Measurements from ENCODE around the gene MAFF. TPM values are rescaled to one million over a fixed set of nuclear protein-coding genes. Genes with fewer than 3 reads are reported as not detected.

The MAFF gene
- total RNA-seq, 2 donors from 2014 or later = 18.0 to 22.2 TPM

GRCh38 chr22:38196791-38197419, 4.9 kb upstream of the MAFF start:
- intact Hi-C loops (cut with DNase I, micrococcal nuclease) = no loop called here
- DNase-seq = no peak
- peak; percentile 19 for ATAC-seq

- ATAC-seq (no peak), DNase-seq (no peak)
- intact Hi-C loops (cut with DNase I, micrococcal nuclease) = no loop called here
These were observed 1.8 kb upstream of the MAFF start for GRCh38 chr22:38199826-38200559.

- intact Hi-C loops (cut with DNase I, micrococcal nuclease) = no loop called here
- no peak for DNase-seq
- no peak for ATAC-seq
These were observed 453 bp upstream of the MAFF start for GRCh38 chr22:38201371-38201710.

GRCh38 chr22:38202437-38203089, 769 bp downstream of the MAFF start:
- ATAC-seq = peak; percentile 61
- intact Hi-C loops (cut with DNase I, micrococcal nuclease) = no loop called here
- DNase-seq = peak; percentile 85 to 88

GRCh38 chr22:38203090-38203810, 1.5 kb downstream of the MAFF start:
- intact Hi-C loops (cut with DNase I, micrococcal nuclease) = no loop called here

GRCh38 chr22:38203855-38204514, 2.2 kb downstream of the MAFF start:
- no peak for DNase-seq
- ATAC-seq = no peak
- intact Hi-C loops (cut with DNase I, micrococcal nuclease) = no loop called here

More at GRCh38 chr22:38203090-38203810, 1.5 kb downstream of the MAFF start:
- ATAC-seq (peak; percentile 63), DNase-seq (peak; percentile 84 to 87)

- DNase-seq (no peak), ATAC-seq (no peak)
- intact Hi-C loops (cut with DNase I, micrococcal nuclease) = no loop called here
These were observed 3.0 kb downstream of the MAFF start for GRCh38 chr22:38204784-38205183.

GRCh38 chr22:38205261-38206128, 3.7 kb downstream of the MAFF start:
- intact Hi-C loops (cut with DNase I, micrococcal nuclease) = no loop called here
- peak; percentile 50 to 67 for DNase-seq
- no peak for ATAC-seq

- DNase-seq = no peak
- no peak for ATAC-seq
- intact Hi-C loops (cut with DNase I, micrococcal nuclease) = no loop called here
These were observed 6.2 kb downstream of the MAFF start for GRCh38 chr22:38207898-38208432.

- DNase-seq (no peak), ATAC-seq (no peak)
- intact Hi-C loops (cut with DNase I, micrococcal nuclease) = no loop called here
These were observed 6.8 kb downstream of the MAFF start for GRCh38 chr22:38208551-38208968.

GRCh38 chr22:38211556-38211955, 9.8 kb downstream of the MAFF start:
- ATAC-seq = no peak
- intact Hi-C loops (cut with DNase I, micrococcal nuclease) = no loop called here
- no peak for DNase-seq

- ATAC-seq (no peak), DNase-seq (no peak)
- intact Hi-C loops (cut with DNase I, micrococcal nuclease) = no loop called here
These were observed 10.6 kb downstream of the MAFF start for GRCh38 chr22:38212442-38212841.

- ATAC-seq (no peak), DNase-seq (no peak)
- intact Hi-C loops (cut with DNase I, micrococcal nuclease) = no loop called here
These were observed 11.7 kb downstream of the MAFF start for GRCh38 chr22:38213319-38213989.

- no peak for DNase-seq
- peak; percentile 7 for ATAC-seq
These were observed 12.2 kb downstream of the MAFF start for GRCh38 chr22:38213990-38214301.

GRCh38 chr22:38214302-38215056, 12.7 kb downstream of the MAFF start:
- ATAC-seq (peak; percentile 75), DNase-seq (peak in 1 of 2 donors; percentile 84)
- intact Hi-C loops (cut with DNase I, micrococcal nuclease) = no loop called here

More at GRCh38 chr22:38213990-38214301, 12.2 kb downstream of the MAFF start:
- intact Hi-C loops (cut with DNase I, micrococcal nuclease) = no loop called here

- intact Hi-C loops (cut with DNase I, micrococcal nuclease) = no loop called here
- ATAC-seq (no peak), DNase-seq (no peak)
These were observed 13.6 kb downstream of the MAFF start for GRCh38 chr22:38215156-38216038.

Data from left colon (tissue), 2 donors.